Urinary bladder (tissue), 4 donors: Measurements from ENCODE around the gene XYLT1. TPM values are rescaled to one million over a fixed set of nuclear protein-coding genes. Genes with fewer than 3 reads are reported as not detected.
"Not testable (repeated sequence)": the region's sequence is repeated elsewhere in the genome, so short reads cannot be mapped to it uniquely, and the experiment has no call there.

Experiments used
- DNase-seq: peaks from one replicate; pipeline ENCODE4 v3.0.0-alpha.2; 2015; ENCODE audit errors: extremely low spot score
- H3K27ac ChIP-seq: one replicate; pipeline ENCODE4 v1.5.1; 2013; ENCODE audit warnings: low read depth, mild to moderate bottlenecking, moderate library complexity
- H3K36me3 ChIP-seq: one replicate; pipeline ENCODE4 v1.6.1; 2013; ENCODE audit warnings: mild to moderate bottlenecking, moderate library complexity; ENCODE audit not compliant: insufficient read depth
- H3K4me1 ChIP-seq: one replicate; pipeline ENCODE4 v1.6.1; 2013; ENCODE audit warnings: mild to moderate bottlenecking, moderate library complexity; ENCODE audit not compliant: insufficient read depth
- H3K4me3 ChIP-seq: one replicate; pipeline ENCODE4 v1.5.1; 2013; ENCODE audit warnings: low read depth, low read length
- WGBS: extraction: QIAGEN DNeasy Blood & Tissue Kit; methylation state at CpG from one replicate; pipeline ENCODE4 v1.1.7; 2013; 5-methylcytosine and 5-hydroxymethylcytosine counted together
- polyA plus RNA-seq: library from polyadenylated mRNA; stranded (reverse); fragments of 200-250 nt; gene quantifications from one replicate; pipeline ENCODE4 v1.2.3, GENCODE V29; 2013
- total RNA-seq: library from RNA; depleted of rRNA; stranded (reverse); fragments of >200 nt; gene quantifications from one replicate; pipeline ENCODE4 v1.2.3, GENCODE V29; 2014
- donor health status: healthy with polysubstance abuse.
- donor health status: healthy.

XYLT1 gene
- total and polyA plus RNA-seq, 2 donors: 10.1 to 13.4 TPM

- H3K4me1 ChIP-seq: no peaks in the 10 kb centered on the region
- H3K36me3 ChIP-seq: no peaks in the 10 kb centered on the region
- H3K27ac ChIP-seq: no peak overlapping the region
- H3K4me3 ChIP-seq: no peak overlapping the region
- 80% methylated on average over 5 of the region's 5 CpGs for WGBS
- DNase-seq: no peak
Observed at GRCh38 chr16:17503331-17503730, 32.6 kb upstream of the XYLT1 start.

GRCh38 chr16:17501321-17501720, 30.6 kb upstream of the XYLT1 start:
- H3K36me3 ChIP-seq: no peaks in the 10 kb centered on the region
- H3K27ac ChIP-seq: no peak overlapping the region
- H3K4me3 ChIP-seq: no peak overlapping the region
- no peaks in the 10 kb centered on the region for H3K4me1 ChIP-seq
- no peak for DNase-seq
- 78% methylated on average over 9 of the region's 9 CpGs for WGBS

DNA sequence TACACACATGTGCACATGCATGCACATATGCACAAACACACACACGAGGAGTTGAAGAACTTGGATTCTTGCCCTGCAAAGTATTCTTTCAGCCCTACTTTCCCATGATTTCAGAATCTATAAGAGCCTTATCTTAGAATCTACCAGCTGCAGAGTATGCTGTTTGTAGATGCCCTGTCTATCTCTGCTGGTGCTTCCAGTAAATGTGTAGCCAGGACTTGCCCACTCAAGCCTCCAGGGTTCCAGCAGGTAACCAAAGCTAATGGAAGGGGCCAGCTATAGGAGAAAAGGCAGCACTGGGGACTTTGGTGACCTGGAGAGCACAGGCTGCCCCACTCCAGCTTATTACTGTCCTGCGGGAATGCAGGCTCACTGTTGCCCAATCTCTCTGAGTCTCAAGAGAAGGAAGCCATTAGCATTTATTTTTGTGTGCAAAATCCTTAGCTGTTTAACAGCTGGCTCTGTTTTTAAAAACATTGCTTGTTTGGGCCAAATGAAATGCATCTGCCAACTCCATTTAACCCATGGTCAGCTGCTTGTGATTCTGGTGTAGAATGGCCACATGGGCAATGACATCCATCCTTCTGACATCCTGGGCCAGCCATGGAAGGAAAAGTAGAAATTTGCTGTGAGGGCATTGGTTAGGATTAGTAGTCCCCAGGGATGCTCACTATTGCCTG, 28.6 kb upstream of the XYLT1 start:
- Histone ChIP-seq H3K27ac (no peak overlapping the region), H3K4me3 (no peak overlapping the region), H3K36me3 (no peaks in the 10 kb centered on the region), H3K4me1 (no peaks in the 10 kb centered on the region)
- WGBS: 27% methylated on average over 2 of the region's 2 CpGs
- DNase-seq: no peak

GRCh38 chr16:17497648-17498047, 26.9 kb upstream of the XYLT1 start:
- 84% methylated on average over 3 of the region's 3 CpGs for WGBS
- DNase-seq: no peak
- H3K27ac ChIP-seq: no peak overlapping the region
- H3K4me3 ChIP-seq: no peak overlapping the region
- H3K36me3 ChIP-seq: no peaks in the 10 kb centered on the region
- H3K4me1 ChIP-seq: no peaks in the 10 kb centered on the region

- no peak for DNase-seq
- H3K36me3 ChIP-seq: no peaks in the 10 kb centered on the region
- H3K4me1 ChIP-seq: no peaks in the 10 kb centered on the region
- H3K27ac ChIP-seq: no peak overlapping the region
- no peak overlapping the region for H3K4me3 ChIP-seq
Observed at GRCh38 chr16:17496891-17497290, 26.1 kb upstream of the XYLT1 start.

GRCh38 chr16:17493012-17493411, 22.3 kb upstream of the XYLT1 start:
- Histone ChIP-seq H3K4me1 (no peaks in the 10 kb centered on the region), H3K27ac (no peak overlapping the region), H3K36me3 (no peaks in the 10 kb centered on the region), H3K4me3 (no peak overlapping the region)
- no peak for DNase-seq

DNA sequence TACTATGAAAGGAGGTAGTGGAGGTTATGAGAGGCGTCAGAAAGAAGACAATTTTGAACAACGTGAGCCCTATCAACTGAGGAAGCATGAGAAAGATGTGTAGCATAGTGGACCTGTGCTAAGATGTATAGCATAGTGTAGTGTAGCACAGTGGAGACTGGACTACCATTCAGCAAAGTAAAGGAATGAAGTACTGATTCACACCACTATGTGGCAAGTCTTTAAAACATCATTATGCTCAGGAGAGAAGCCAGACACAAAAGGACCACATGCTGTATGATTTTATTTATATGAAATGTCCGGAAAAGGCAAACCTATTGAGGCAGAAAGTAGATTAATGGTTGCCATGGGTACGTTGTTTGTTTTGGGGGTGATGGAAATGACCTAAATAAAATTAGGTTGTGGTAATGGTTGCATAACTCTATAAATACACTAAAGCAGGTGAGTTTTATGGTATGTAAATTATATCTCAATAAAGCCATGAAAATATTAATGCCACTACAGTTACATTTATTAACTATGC, 20.4 kb upstream of the XYLT1 start:
- Histone ChIP-seq H3K27ac (no peak overlapping the region), H3K4me1 (no peaks in the 10 kb centered on the region), H3K4me3 (no peak overlapping the region), H3K36me3 (no peaks in the 10 kb centered on the region)
- DNase-seq: no peak
- 73% methylated on average over 4 of the region's 4 CpGs for WGBS

- 82% methylated on average over 2 of the region's 2 CpGs for WGBS
- Histone ChIP-seq H3K27ac (no peak overlapping the region), H3K4me3 (no peak overlapping the region), H3K4me1 (no peaks in the 10 kb centered on the region), H3K36me3 (no peaks in the 10 kb centered on the region)
- no peak for DNase-seq
Observed at GRCh38 chr16:17488506-17488905, 17.7 kb upstream of the XYLT1 start.

GRCh38 chr16:17483351-17483750, 12.6 kb upstream of the XYLT1 start:
- 70% methylated on average over 3 of the region's 3 CpGs for WGBS
- DNase-seq: no peak
- Histone ChIP-seq H3K27ac (no peak overlapping the region), H3K4me1 (no peaks in the 10 kb centered on the region), H3K36me3 (no peaks in the 10 kb centered on the region), H3K4me3 (no peak overlapping the region)

- WGBS: 88% methylated on average over 4 of the region's 4 CpGs
- not testable (repeated sequence) for H3K4me1 ChIP-seq, H3K27ac ChIP-seq, H3K4me3 ChIP-seq, H3K36me3 ChIP-seq, DNase-seq
Observed at GRCh38 chr16:17482341-17482740, 11.6 kb upstream of the XYLT1 start.

DNA sequence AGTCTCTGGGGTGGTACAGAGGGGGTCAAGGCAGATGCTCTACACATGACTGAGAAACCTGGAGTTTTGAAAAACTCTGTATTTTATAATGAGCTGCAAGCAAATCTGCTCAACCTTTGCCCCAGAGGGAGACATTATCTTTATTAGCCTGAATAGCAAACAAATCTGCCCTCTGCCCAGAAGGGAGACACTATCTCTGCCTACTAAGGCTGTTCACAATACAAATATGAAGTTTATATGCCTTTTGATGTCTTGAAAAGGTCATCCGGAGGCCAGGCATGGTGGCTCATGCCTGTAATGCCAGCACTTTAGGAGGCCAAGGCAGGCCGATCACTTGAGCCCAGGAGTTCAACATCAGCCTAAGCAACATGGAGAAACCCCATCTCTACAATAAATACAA, 11.0 kb upstream of the XYLT1 start:
- H3K27ac ChIP-seq: no peak overlapping the region
- no peak for DNase-seq
- H3K4me1 ChIP-seq: no peaks in the 10 kb centered on the region
- no peaks in the 10 kb centered on the region for H3K36me3 ChIP-seq
- WGBS: 60% methylated on average over 2 of the region's 2 CpGs
- H3K4me3 ChIP-seq: no peak overlapping the region

GRCh38 chr16:17477260-17477545, 6.4 kb upstream of the XYLT1 start:
- H3K4me3 ChIP-seq, DNase-seq, H3K36me3 ChIP-seq, H3K4me1 ChIP-seq, H3K27ac ChIP-seq: not testable (repeated sequence)
- WGBS: 91% methylated on average over 6 of the region's 6 CpGs

GRCh38 chr16:17476414-17477259, 5.9 kb upstream of the XYLT1 start:
- no peak for DNase-seq
- H3K36me3 ChIP-seq: no peaks in the 10 kb centered on the region
- no peak overlapping the region for H3K27ac ChIP-seq
- WGBS: 32% methylated on average over 11 of the region's 11 CpGs
- H3K4me3 ChIP-seq: no peak overlapping the region
- no peaks in the 10 kb centered on the region for H3K4me1 ChIP-seq

- no peak for DNase-seq
- Histone ChIP-seq H3K4me1 (no peaks in the 10 kb centered on the region), H3K36me3 (no peaks in the 10 kb centered on the region), H3K4me3 (no peak overlapping the region), H3K27ac (no peak overlapping the region)
- 74% methylated on average over 7 of the region's 7 CpGs for WGBS
Observed at GRCh38 chr16:17475104-17475503, 4.3 kb upstream of the XYLT1 start.
